Activated gamma-delta T cell treated with anti-CD3 and anti-CD28 coated beads, Interleukin-2, amount 50 U/mL, for 16 hours (primary cell): ENCODE measurements around the gene LIMA1.

Experiments used
- DNase-seq: peaks from one replicate; pipeline ENCODE4 v3.0.0-alpha.2; 2020; ENCODE audit warnings: low read depth

Gene LIMA1

GRCh38 chr12:50217202-50217601 is 66.1 kb downstream of the LIMA1 start:
- no peak for DNase-seq

- no peak for DNase-seq
Measured at GRCh38 chr12:50215033-50215432, 68.3 kb downstream of the LIMA1 start.

- no peak for DNase-seq
Measured at GRCh38 chr12:50214018-50214417, 69.3 kb downstream of the LIMA1 start.

DNA sequence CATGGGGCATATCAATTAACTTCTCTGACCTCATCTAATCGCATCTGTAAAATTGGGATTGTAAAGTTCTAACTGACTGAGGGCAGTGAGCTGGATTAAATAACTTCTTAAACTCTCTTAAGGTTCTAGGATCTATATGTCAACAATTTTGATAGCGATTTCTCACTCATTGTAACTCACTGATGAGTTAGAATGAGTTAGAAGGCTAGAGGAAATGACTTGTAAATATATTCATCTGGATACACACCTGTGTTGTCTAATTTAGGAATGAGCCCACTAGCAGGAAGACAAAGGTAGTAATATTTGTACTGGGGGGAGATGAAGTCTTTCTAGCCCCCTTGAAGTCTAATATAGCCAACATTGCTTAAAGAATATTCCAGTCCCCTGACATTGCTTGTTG is 69.9 kb downstream of the LIMA1 start:
- no peak for DNase-seq

GRCh38 chr12:50212071-50212467 is 71.3 kb downstream of the LIMA1 start:
- DNase-seq, result no peak

DNA sequence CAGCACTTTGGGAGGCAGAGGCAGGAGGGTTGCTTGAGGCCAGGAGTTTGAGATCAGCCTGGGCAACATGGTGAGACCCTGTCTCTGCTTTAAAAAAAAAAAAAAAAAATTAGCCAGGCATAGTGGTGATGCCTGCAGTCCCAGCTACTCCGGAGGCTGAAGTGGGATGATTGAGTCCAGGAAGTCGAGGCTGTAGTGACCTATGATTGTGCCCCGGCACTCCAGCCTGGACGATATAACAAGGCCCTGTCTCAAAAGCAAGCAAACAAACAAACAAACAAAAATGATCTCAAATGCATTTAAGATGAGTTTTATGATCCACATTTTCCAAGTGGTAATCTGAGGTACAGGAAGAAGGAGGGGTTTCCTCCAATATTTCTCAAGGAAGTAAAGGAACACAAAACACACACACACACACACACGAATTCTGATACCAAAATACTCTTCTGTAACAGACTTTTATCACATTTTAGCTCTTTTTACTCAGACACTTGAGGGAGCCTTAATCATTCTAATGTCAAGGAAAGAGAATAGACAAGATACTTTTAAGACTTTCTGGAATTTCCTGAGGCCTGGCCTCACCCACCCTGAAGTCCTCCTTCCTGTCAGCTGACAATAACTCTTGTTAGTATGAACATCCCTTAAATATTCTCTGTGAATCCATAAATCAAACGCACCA is 71.8 kb downstream of the LIMA1 start:
- DNase-seq, result no peak

- DNase-seq, result no peak
Measured at GRCh38 chr12:50207424-50207823, 75.9 kb downstream of the LIMA1 start.

GRCh38 chr12:50205648-50206047 is 77.7 kb downstream of the LIMA1 start:
- no peak for DNase-seq

DNA sequence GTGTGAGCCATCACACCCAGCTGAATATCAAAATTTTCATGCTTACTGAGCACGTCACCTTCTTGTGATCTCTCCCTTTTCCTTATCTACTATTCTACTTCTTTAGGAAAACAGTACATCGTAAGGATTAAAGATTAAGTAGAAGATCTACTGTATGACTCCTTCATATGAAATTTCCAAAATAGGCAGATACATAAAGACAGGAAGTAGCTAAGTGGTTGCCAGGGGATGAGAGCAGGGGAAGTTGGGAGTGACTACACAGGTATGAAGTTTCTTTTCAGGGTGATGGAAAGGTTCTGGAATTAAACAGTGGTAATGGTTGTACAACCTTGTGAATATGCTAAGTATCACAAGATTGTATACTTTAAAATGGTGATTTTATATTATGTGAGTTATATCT is 79.6 kb downstream of the LIMA1 start:
- no peak for DNase-seq

GRCh38 chr12:50201987-50202521 is 81.3 kb downstream of the LIMA1 start:
- DNase-seq, result no peak

DNA sequence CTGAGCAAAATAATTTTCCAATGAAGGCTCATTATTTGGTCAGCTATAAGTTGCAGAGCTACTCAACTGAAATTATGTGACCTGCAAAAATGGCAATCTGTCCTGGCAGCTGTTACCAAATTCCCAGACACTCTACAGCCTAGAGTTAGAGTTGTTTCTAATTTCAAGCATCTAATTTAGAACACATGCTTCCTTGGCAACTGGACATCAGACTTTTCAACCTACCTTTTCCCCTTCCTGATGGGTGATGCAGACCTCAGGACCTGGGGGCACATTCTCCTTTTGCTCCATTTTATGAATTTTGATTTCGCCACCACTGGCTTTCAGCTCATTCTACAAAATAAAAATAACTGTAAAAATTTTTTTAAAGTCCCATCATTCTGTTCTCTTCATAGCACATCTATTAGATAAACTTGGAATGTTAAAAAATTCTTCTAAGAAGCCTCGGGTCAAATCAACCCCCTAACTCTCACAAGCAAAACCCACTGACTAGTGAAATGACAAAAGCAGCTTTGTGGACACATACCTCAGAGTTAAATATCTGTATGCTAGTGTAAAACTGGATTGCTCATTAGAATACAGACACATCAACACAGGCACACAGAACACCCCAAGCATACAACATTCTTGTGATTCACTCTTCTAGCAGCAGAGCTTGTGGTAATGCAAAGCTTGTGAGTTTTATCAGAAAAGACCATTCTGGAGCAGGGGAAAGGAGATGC is 82.6 kb downstream of the LIMA1 start:
- no peak for DNase-seq

DNA sequence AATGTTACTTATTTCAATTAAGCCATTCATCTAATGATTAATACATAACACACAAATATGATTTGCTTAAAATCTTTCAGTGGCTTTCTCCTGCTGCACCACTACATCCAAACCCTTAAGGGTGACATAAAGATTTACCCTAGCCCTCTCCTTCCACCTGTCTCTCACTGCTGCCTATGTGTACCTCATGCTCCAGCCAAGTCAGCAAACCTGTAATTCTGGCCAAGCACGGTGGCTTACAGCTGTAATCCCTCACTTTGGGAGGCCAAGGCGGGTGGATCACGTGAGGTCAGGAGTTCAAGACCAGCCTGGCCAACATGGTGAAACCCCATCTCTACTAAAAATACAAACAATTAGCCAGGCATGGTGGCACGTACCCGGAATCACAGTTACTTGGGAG is 84.5 kb downstream of the LIMA1 start:
- DNase-seq, result no peak

GRCh38 chr12:50197297-50197727 is 86.0 kb downstream of the LIMA1 start:
- no peak for DNase-seq

DNA sequence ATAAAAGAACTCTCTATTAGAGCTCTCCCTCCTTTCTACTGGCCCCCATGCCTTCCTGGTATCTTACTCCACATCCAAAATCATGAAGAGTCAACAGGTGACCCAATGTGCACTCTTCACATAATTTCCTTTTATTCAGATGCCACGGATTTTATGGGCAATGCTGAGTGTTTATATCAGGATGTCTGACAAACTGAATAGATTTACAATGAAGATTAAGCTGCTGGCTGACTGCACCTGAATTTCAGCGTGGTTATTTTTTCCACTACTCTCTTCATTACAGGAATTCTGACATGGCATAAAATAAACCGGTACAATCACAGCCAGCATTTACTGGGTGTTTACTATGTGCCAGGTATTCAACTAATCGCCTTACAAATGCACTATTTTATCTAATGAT is 86.8 kb downstream of the LIMA1 start:
- no peak for DNase-seq

DNA sequence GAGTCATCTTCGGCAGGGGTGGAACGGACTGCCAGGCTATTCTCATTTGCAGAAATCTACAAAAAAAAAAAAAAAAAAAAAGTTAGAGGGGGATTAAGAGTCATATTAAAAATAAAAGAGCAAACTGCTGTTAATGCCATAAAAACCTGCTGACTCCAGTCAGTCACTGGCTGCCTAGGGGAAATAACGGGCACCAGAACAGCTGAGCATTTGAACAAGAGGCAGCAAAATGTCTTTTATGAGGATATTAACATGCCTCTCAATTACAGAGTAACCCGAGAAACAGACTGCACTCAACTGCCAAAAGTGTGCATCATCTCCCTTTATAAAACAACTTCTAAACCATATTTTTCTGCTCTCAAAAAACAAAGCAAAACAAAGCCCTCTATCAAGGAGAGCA is 87.5 kb downstream of the LIMA1 start:
- no peak for DNase-seq

DNA sequence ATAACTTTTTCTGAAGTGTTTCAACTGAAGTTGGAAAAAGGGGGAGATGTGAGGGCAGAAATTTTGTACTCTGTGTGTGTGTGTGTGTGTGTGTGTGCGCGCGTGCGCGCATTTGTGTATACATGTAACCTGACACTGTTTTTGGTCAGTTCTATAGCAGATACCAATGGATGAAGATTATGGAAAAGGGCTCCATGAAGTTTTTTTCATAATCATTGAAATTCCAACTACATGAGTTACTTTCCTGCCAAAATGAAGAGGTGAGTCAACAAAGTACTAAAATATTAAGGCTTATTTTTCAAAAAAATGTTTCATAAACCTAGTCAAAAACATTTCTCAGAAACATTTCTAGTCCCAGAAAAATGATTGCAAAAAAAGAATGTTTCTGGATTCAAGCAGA is 90.4 kb downstream of the LIMA1 start:
- DNase-seq, result no peak

- no peak for DNase-seq
Measured at GRCh38 chr12:50192236-50192635, 91.1 kb downstream of the LIMA1 start.

DNA sequence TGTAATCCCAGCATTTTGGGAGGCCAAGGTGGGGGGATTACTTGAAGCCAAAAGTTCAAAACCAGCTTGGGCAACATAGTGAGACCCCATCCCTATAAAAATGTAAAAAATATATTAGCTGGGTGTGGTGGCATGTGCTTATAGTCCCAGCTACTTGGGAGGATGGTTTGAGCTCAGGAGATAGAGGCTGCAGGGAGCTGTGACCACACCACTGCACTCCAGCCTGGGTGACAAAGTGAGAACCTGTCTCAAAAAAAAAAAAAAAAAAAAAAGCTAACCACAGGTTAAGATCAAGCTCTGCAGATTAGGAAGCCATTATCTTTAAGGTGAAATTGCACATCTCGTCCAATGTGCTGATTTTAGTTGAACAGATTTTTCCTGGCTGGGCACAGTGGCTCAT is 92.5 kb downstream of the LIMA1 start:
- no peak for DNase-seq

- no peak for DNase-seq
Measured at GRCh38 chr12:50188875-50189575, 94.3 kb downstream of the LIMA1 start.

GRCh38 chr12:50188241-50188781 is 95.0 kb downstream of the LIMA1 start:
- no peak for DNase-seq

GRCh38 chr12:50187084-50187900 is 96.0 kb downstream of the LIMA1 start:
- no peak for DNase-seq

DNA sequence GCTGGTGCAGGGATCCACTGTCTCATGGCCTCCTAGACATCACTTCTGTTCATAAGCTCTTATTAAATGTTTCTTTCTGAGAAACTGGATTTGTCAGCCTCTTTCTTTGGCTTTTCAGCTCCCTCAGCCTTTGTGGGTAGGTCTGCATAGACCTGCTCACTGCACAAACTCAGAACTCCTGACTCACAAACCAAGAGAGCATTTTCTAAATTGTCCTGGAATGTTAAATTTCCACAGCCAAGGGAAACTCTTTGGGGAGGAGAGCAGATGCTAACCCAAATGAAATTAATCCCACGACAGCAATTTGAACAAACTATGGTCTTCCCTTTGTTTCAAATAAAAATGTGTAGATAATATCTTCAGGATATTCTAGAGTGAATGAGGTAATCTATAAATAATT is 96.6 kb downstream of the LIMA1 start:
- DNase-seq, result no peak
